ENCODE measurements around the gene COL23A1.
A peak's percentile ranks its signal among the peaks of the same experiment; 100 is the strongest.
"Not testable (repeated sequence)": the region's sequence is repeated elsewhere in the genome, so short reads cannot be mapped to it uniquely, and the experiment has no call there.

Gene COL23A1

GRCh38 chr5:178232124-178232919 lies 357.9 kb downstream of the COL23A1 start, which contains the start of gene PHYKPL:
Gene PHYKPL, minus strand, starts transcription at chr5:178232802. Its CDS starts 252 bp downstream, at chr5:178232550.
- DNase-seq: peak; percentile 56

- no peak for DNase-seq
These were observed 358.6 kb downstream of the COL23A1 start for GRCh38 chr5:178231539-178232123.

GRCh38 chr5:178230879-178231538 lies 359.2 kb downstream of the COL23A1 start:
- DNase-seq: no peak

- DNase-seq: no peak
These were observed 360.3 kb downstream of the COL23A1 start for GRCh38 chr5:178229861-178230260.

- not testable (repeated sequence) for DNase-seq
These were observed 361.1 kb downstream of the COL23A1 start for GRCh38 chr5:178229111-178229510.

- DNase-seq: no peak
These were observed 361.6 kb downstream of the COL23A1 start for GRCh38 chr5:178228609-178229008.

- DNase-seq: no peak
These were observed 362.3 kb downstream of the COL23A1 start for GRCh38 chr5:178227929-178228328.

- no peak for DNase-seq
These were observed 363.0 kb downstream of the COL23A1 start for GRCh38 chr5:178227138-178227659.

GRCh38 chr5:178225174-178225573 lies 365.0 kb downstream of the COL23A1 start:
- DNase-seq: no peak

GRCh38 chr5:178224403-178224802 lies 365.8 kb downstream of the COL23A1 start:
- DNase-seq: no peak

- DNase-seq: no peak
These were observed 366.3 kb downstream of the COL23A1 start for GRCh38 chr5:178223828-178224335.

- DNase-seq: no peak
These were observed 366.9 kb downstream of the COL23A1 start for GRCh38 chr5:178223196-178223773.

GRCh38 chr5:178222292-178222691 lies 367.9 kb downstream of the COL23A1 start:
- DNase-seq: no peak

GRCh38 chr5:178221853-178222252 lies 368.3 kb downstream of the COL23A1 start:
- DNase-seq: no peak

GRCh38 chr5:178221282-178221681 lies 368.9 kb downstream of the COL23A1 start:
- no peak for DNase-seq

GRCh38 chr5:178218827-178219226 lies 371.4 kb downstream of the COL23A1 start:
- no peak for DNase-seq

GRCh38 chr5:178218237-178218776 lies 371.9 kb downstream of the COL23A1 start:
- no peak for DNase-seq

GRCh38 chr5:178216779-178217178 lies 373.4 kb downstream of the COL23A1 start:
- no peak for DNase-seq

GRCh38 chr5:178216088-178216534 lies 374.1 kb downstream of the COL23A1 start:
- no peak for DNase-seq

- no peak for DNase-seq
These were observed 374.8 kb downstream of the COL23A1 start for GRCh38 chr5:178215280-178216002.

GRCh38 chr5:178214160-178214803 lies 375.9 kb downstream of the COL23A1 start:
- DNase-seq: no peak
